Loucy (cell line): Measurements from ENCODE around the gene CCBE1.

Experiments used
- H2AFZ ChIP-seq: fragments of 200-600 bp; sonication (generic); 2 replicates; pipeline ENCODE4 v1.6.0; 2016; ENCODE audit warnings: antibody characterized with exemption, mild to moderate bottlenecking, low read length, moderate library complexity
- H3F3A ChIP-seq: fragments of 200-600 bp; 2 replicates; pipeline ENCODE4 v1.6.0; 2016; ENCODE audit warnings: antibody characterized with exemption, low read depth, mild to moderate bottlenecking
- H3K27me3 ChIP-seq: fragments of 200-600 bp; sonication (generic); 2 replicates; pipeline ENCODE4 v1.6.1; 2014; ENCODE audit warnings: low read length, mild to moderate bottlenecking; ENCODE audit not compliant: insufficient read depth, poor library complexity, severe bottlenecking
- H3K36me3 ChIP-seq: fragments of 200-600 bp; sonication (generic); 2 replicates; pipeline ENCODE4 v1.6.1; 2016; ENCODE audit warnings: low read length; ENCODE audit not compliant: insufficient read depth
- H3K4me1 ChIP-seq: fragments of 200-600 bp; sonication (generic); 2 replicates; pipeline ENCODE4 v1.5.1; 2014; ENCODE audit warnings: low read length, mild to moderate bottlenecking; ENCODE audit not compliant: insufficient read depth, poor library complexity, severe bottlenecking
- H3K4me2 ChIP-seq: fragments of 200-600 bp; sonication (generic); 2 replicates; pipeline ENCODE4 v1.6.0; 2014; ENCODE audit warnings: antibody characterized with exemption, low read length, low read depth, mild to moderate bottlenecking; ENCODE audit not compliant: poor library complexity, severe bottlenecking
- H3K4me3 ChIP-seq: fragments of 200-600 bp; sonication (generic); 2 replicates; pipeline ENCODE4 v1.5.1; 2014; ENCODE audit warnings: low read length, mild to moderate bottlenecking, mixed read lengths; ENCODE audit not compliant: poor library complexity, severe bottlenecking
- H3K79me2 ChIP-seq: fragments of 200-600 bp; sonication (generic); 2 replicates; pipeline ENCODE4 v1.6.1; 2014; ENCODE audit warnings: low read length; ENCODE audit not compliant: insufficient read depth
- H3K9ac ChIP-seq: fragments of 200-600 bp; sonication (generic); 2 replicates; pipeline ENCODE4 v1.6.0; 2014; ENCODE audit warnings: mild to moderate bottlenecking, low read depth, low read length, moderate library complexity; ENCODE audit not compliant: poor library complexity, severe bottlenecking
- H3K9me2 ChIP-seq: fragments of 200-600 bp; sonication (generic); replicated peaks from 2 replicates; pipeline ENCODE4 v1.6.1; 2016; ENCODE audit warnings: low read depth, low read length, mixed read lengths
- H3K9me3 ChIP-seq: fragments of 200-600 bp; sonication (generic); 2 replicates; pipeline ENCODE4 v1.6.1; 2014; ENCODE audit warnings: mild to moderate bottlenecking, antibody characterized with exemption, low read length, low read depth; ENCODE audit not compliant: insufficient read depth
- H4K20me1 ChIP-seq: fragments of 200-600 bp; sonication (generic); 2 replicates; pipeline ENCODE4 v1.6.0; 2014; ENCODE audit warnings: antibody characterized with exemption, low read length, mild to moderate bottlenecking; ENCODE audit not compliant: insufficient read depth, poor library complexity, severe bottlenecking
- CTCF ChIP-seq: fragments of 200-600 bp; sonication (generic); conservative IDR thresholded peaks from 2 replicates; pipeline ENCODE4 v1.5.1; 2014; ENCODE audit warnings: mild to moderate bottlenecking, antibody characterized with exemption, low read length
- EZH2phosphoT487 ChIP-seq: fragments of 200-600 bp; IDR thresholded peaks from 2 replicates; pipeline ENCODE4 v1.6.1; 2018; ENCODE audit warnings: antibody characterized with exemption, mild to moderate bottlenecking, moderate library complexity, borderline replicate concordance

Gene CCBE1

GRCh38 chr18:59564561-59564960, 132.7 kb downstream of the CCBE1 start:
- no peak overlapping the region for H3K4me3 ChIP-seq
- no peak for TF ChIP-seq EZH2phosphoT487
- no peak for TF ChIP-seq CTCF
- H4K20me1 ChIP-seq, result no peaks in the 10 kb centered on the region
- H3K79me2 ChIP-seq, result no peaks in the 10 kb centered on the region
- no peaks in the 10 kb centered on the region for H3F3A ChIP-seq
- H3K4me1 ChIP-seq, result peaks cover under 1% of the 10 kb centered on the region
- H3K27me3 ChIP-seq, result no peaks in the 10 kb centered on the region
- H3K9ac ChIP-seq, result no peak overlapping the region
- no peaks in the 10 kb centered on the region for H3K9me3 ChIP-seq
- H2AFZ ChIP-seq, result no peak overlapping the region
- H3K36me3 ChIP-seq, result no peaks in the 10 kb centered on the region
- no peaks in the 10 kb centered on the region for H3K9me2 ChIP-seq
- no peak overlapping the region for H3K4me2 ChIP-seq

- H3K9me3 ChIP-seq, result no peaks in the 10 kb centered on the region
- no peak overlapping the region for H3K4me3 ChIP-seq
- H2AFZ ChIP-seq, result no peak overlapping the region
These were observed 133.9 kb downstream of the CCBE1 start for GRCh38 chr18:59563176-59563785.

GRCh38 chr18:59562751-59563150, 134.5 kb downstream of the CCBE1 start:
- Histone ChIP-seq H4K20me1 (no peaks in the 10 kb centered on the region), H3K9me2 (no peaks in the 10 kb centered on the region), H3K4me3 (no peak overlapping the region), H3K79me2 (no peaks in the 10 kb centered on the region), H3K4me1 (peaks cover 5% of the 10 kb centered on the region), H3K4me2 (no peak overlapping the region), H3K9me3 (no peaks in the 10 kb centered on the region), H3K9ac (no peak overlapping the region), H3F3A (no peaks in the 10 kb centered on the region), H3K27me3 (no peaks in the 10 kb centered on the region), H3K36me3 (no peaks in the 10 kb centered on the region), H2AFZ (no peak overlapping the region)
- TF ChIP-seq CTCF (no peak), EZH2phosphoT487 (no peak)

More at GRCh38 chr18:59563176-59563785, 133.9 kb downstream of the CCBE1 start:
- no peaks in the 10 kb centered on the region for H4K20me1 ChIP-seq
- no peak for TF ChIP-seq EZH2phosphoT487
- no peak for TF ChIP-seq CTCF
- H3K4me1 ChIP-seq, result peaks cover 5% of the 10 kb centered on the region
- no peak overlapping the region for H3K9ac ChIP-seq
- no peaks in the 10 kb centered on the region for H3F3A ChIP-seq
- no peaks in the 10 kb centered on the region for H3K9me2 ChIP-seq
- no peaks in the 10 kb centered on the region for H3K79me2 ChIP-seq
- no peaks in the 10 kb centered on the region for H3K27me3 ChIP-seq
- no peaks in the 10 kb centered on the region for H3K36me3 ChIP-seq
- no peak overlapping the region for H3K4me2 ChIP-seq
